ENCODE data around the gene SLC19A1.
"Not testable (repeated sequence)": the region's sequence is repeated elsewhere in the genome, so short reads cannot be mapped to it uniquely, and the experiment has no call there.

SLC19A1 gene

GRCh38 chr21:45531114-45531392 lies 11.2 kb downstream of the SLC19A1 start:
- not testable (repeated sequence) for DNase-seq
- WGBS (ENCODE audit: extremely low coverage, insufficient coverage, low lambda C conversion rate) = no CpG with 5 or more reads among the region's 17 CpGs

GRCh38 chr21:45530423-45531113 lies 11.7 kb downstream of the SLC19A1 start:
- Histone ChIP-seq H3K4me2 (ENCODE audit: low read length) (no peak overlapping the region), H3K36me3 (ENCODE audit: control insufficient read depth, insufficient read depth, low read length) (peaks cover 8% of the 10 kb centered on the region), H4K8ac (ENCODE audit: low read depth, low read length) (no peak overlapping the region), H2BK5ac (ENCODE audit: low read length) (no peak overlapping the region), H3K27ac (ENCODE audit: low read depth, low read length) (no peak overlapping the region), H2AK5ac (ENCODE audit: low read length) (no peak overlapping the region), H2BK120ac (ENCODE audit: low read depth, low read length) (no peak overlapping the region), H3K79me2 (ENCODE audit: control insufficient read depth, insufficient read depth, low read length) (no peaks in the 10 kb centered on the region), H3K79me1 (ENCODE audit: low read length) (peaks cover 3% of the 10 kb centered on the region), H2BK15ac (replicated peaks; ENCODE audit: low read depth) (no peak overlapping the region), H3K27me3 (ENCODE audit: insufficient read depth, low read length, poor library complexity) (no peaks in the 10 kb centered on the region), H3K23ac (ENCODE audit: low read length) (no peak overlapping the region), H3K4me1 (ENCODE audit: control insufficient read depth, low read depth, low read length) (no peaks in the 10 kb centered on the region), H3K56ac (ENCODE audit: low read length) (no peak overlapping the region), H3K4me3 (ENCODE audit: low read length) (no peak overlapping the region), H3K9ac (ENCODE audit: low read length) (no peak overlapping the region), H4K5ac (ENCODE audit: low read length) (no peak overlapping the region), H3K18ac (ENCODE audit: low read length) (no peak overlapping the region), H3K4ac (ENCODE audit: low read depth, low read length) (no peak overlapping the region)
- WGBS (ENCODE audit: extremely low coverage, insufficient coverage, low lambda C conversion rate) = no CpG with 5 or more reads among the region's 50 CpGs
- no peak for DNase-seq

More at GRCh38 chr21:45531114-45531392, 11.2 kb downstream of the SLC19A1 start:
- not testable (repeated sequence) for H3K9ac ChIP-seq (ENCODE audit: low read length); H4K8ac ChIP-seq (ENCODE audit: low read depth, low read length); H4K5ac ChIP-seq (ENCODE audit: low read length); H3K36me3 ChIP-seq (ENCODE audit: control insufficient read depth, insufficient read depth, low read length); H3K4me1 ChIP-seq (ENCODE audit: control insufficient read depth, low read depth, low read length); H2BK5ac ChIP-seq (ENCODE audit: low read length); H2BK120ac ChIP-seq (ENCODE audit: low read depth, low read length); H3K79me1 ChIP-seq (ENCODE audit: low read length); H3K56ac ChIP-seq (ENCODE audit: low read length); H2BK15ac ChIP-seq (replicated peaks; ENCODE audit: low read depth); H3K18ac ChIP-seq (ENCODE audit: low read length); H3K4me2 ChIP-seq (ENCODE audit: low read length); H3K4ac ChIP-seq (ENCODE audit: low read depth, low read length); H2AK5ac ChIP-seq (ENCODE audit: low read length); H3K27ac ChIP-seq (ENCODE audit: low read depth, low read length); H3K79me2 ChIP-seq (ENCODE audit: control insufficient read depth, insufficient read depth, low read length); H3K27me3 ChIP-seq (ENCODE audit: insufficient read depth, low read length, poor library complexity); H3K4me3 ChIP-seq (ENCODE audit: low read length); H3K23ac ChIP-seq (ENCODE audit: low read length)

- no peak for DNase-seq
- no peak overlapping the region for H3K4me2 ChIP-seq (ENCODE audit: low read length)
- H2AK5ac ChIP-seq (ENCODE audit: low read length) = no peak overlapping the region
- no peaks in the 10 kb centered on the region for H3K79me2 ChIP-seq (ENCODE audit: control insufficient read depth, insufficient read depth, low read length)
- no peak overlapping the region for H2BK15ac ChIP-seq (replicated peaks; ENCODE audit: low read depth)
- H3K23ac ChIP-seq (ENCODE audit: low read length) = no peak overlapping the region
- H3K4me1 ChIP-seq (ENCODE audit: control insufficient read depth, low read depth, low read length) = no peaks in the 10 kb centered on the region
- no peak overlapping the region for H3K56ac ChIP-seq (ENCODE audit: low read length)
- H3K27ac ChIP-seq (ENCODE audit: low read depth, low read length) = no peak overlapping the region
- H3K18ac ChIP-seq (ENCODE audit: low read length) = no peak overlapping the region
- H3K4ac ChIP-seq (ENCODE audit: low read depth, low read length) = no peak overlapping the region
- no peak overlapping the region for H2BK120ac ChIP-seq (ENCODE audit: low read depth, low read length)
- WGBS (ENCODE audit: extremely low coverage, insufficient coverage, low lambda C conversion rate) = no CpG with 5 or more reads among the region's 11 CpGs
- H3K36me3 ChIP-seq (ENCODE audit: control insufficient read depth, insufficient read depth, low read length) = peaks cover 8% of the 10 kb centered on the region
- H3K4me3 ChIP-seq (ENCODE audit: low read length) = no peak overlapping the region
- H3K9ac ChIP-seq (ENCODE audit: low read length) = no peak overlapping the region
- H3K79me1 ChIP-seq (ENCODE audit: low read length) = peaks cover 3% of the 10 kb centered on the region
- H3K27me3 ChIP-seq (ENCODE audit: insufficient read depth, low read length, poor library complexity) = no peaks in the 10 kb centered on the region
- no peak overlapping the region for H2BK5ac ChIP-seq (ENCODE audit: low read length)
- no peak overlapping the region for H4K8ac ChIP-seq (ENCODE audit: low read depth, low read length)
- H4K5ac ChIP-seq (ENCODE audit: low read length) = no peak overlapping the region
These were observed 12.3 kb downstream of the SLC19A1 start for GRCh38 chr21:45529785-45530422.

GRCh38 chr21:45528981-45529784 lies 13.1 kb downstream of the SLC19A1 start:
- no peaks in the 10 kb centered on the region for H3K4me1 ChIP-seq (ENCODE audit: control insufficient read depth, low read depth, low read length)
- no peak overlapping the region for H3K18ac ChIP-seq (ENCODE audit: low read length)
- peaks cover 8% of the 10 kb centered on the region for H3K36me3 ChIP-seq (ENCODE audit: control insufficient read depth, insufficient read depth, low read length)
- no CpG with 5 or more reads among the region's 20 CpGs for WGBS (ENCODE audit: extremely low coverage, insufficient coverage, low lambda C conversion rate)
- H3K9ac ChIP-seq (ENCODE audit: low read length) = no peak overlapping the region
- H3K4me3 ChIP-seq (ENCODE audit: low read length) = no peak overlapping the region
- no peak overlapping the region for H2AK5ac ChIP-seq (ENCODE audit: low read length)
- no peak overlapping the region for H3K4me2 ChIP-seq (ENCODE audit: low read length)
- H3K23ac ChIP-seq (ENCODE audit: low read length) = no peak overlapping the region
- no peak overlapping the region for H4K8ac ChIP-seq (ENCODE audit: low read depth, low read length)
- H2BK5ac ChIP-seq (ENCODE audit: low read length) = no peak overlapping the region
- no peak overlapping the region for H4K5ac ChIP-seq (ENCODE audit: low read length)
- no peaks in the 10 kb centered on the region for H3K27me3 ChIP-seq (ENCODE audit: insufficient read depth, low read length, poor library complexity)
- no peaks in the 10 kb centered on the region for H3K79me2 ChIP-seq (ENCODE audit: control insufficient read depth, insufficient read depth, low read length)
- no peak overlapping the region for H2BK120ac ChIP-seq (ENCODE audit: low read depth, low read length)
- no peak overlapping the region for H3K56ac ChIP-seq (ENCODE audit: low read length)
- H3K4ac ChIP-seq (ENCODE audit: low read depth, low read length) = no peak overlapping the region
- no peak for DNase-seq
- H2BK15ac ChIP-seq (replicated peaks; ENCODE audit: low read depth) = no peak overlapping the region
- no peak overlapping the region for H3K27ac ChIP-seq (ENCODE audit: low read depth, low read length)
- peaks cover 3% of the 10 kb centered on the region for H3K79me1 ChIP-seq (ENCODE audit: low read length)

- Histone ChIP-seq H3K4ac (ENCODE audit: low read depth, low read length) (no peak overlapping the region), H4K8ac (ENCODE audit: low read depth, low read length) (no peak overlapping the region), H3K18ac (ENCODE audit: low read length) (no peak overlapping the region), H3K79me1 (ENCODE audit: low read length) (peaks cover 3% of the 10 kb centered on the region), H2BK5ac (ENCODE audit: low read length) (no peak overlapping the region), H3K56ac (ENCODE audit: low read length) (no peak overlapping the region), H3K27me3 (ENCODE audit: insufficient read depth, low read length, poor library complexity) (no peaks in the 10 kb centered on the region), H2BK15ac (replicated peaks; ENCODE audit: low read depth) (no peak overlapping the region), H4K5ac (ENCODE audit: low read length) (no peak overlapping the region), H2BK120ac (ENCODE audit: low read depth, low read length) (no peak overlapping the region), H3K27ac (ENCODE audit: low read depth, low read length) (no peak overlapping the region), H3K4me1 (ENCODE audit: control insufficient read depth, low read depth, low read length) (no peaks in the 10 kb centered on the region), H3K36me3 (ENCODE audit: control insufficient read depth, insufficient read depth, low read length) (peaks cover 8% of the 10 kb centered on the region), H3K23ac (ENCODE audit: low read length) (no peak overlapping the region), H3K9ac (ENCODE audit: low read length) (no peak overlapping the region), H3K4me2 (ENCODE audit: low read length) (no peak overlapping the region), H2AK5ac (ENCODE audit: low read length) (no peak overlapping the region), H3K4me3 (ENCODE audit: low read length) (no peak overlapping the region), H3K79me2 (ENCODE audit: control insufficient read depth, insufficient read depth, low read length) (no peaks in the 10 kb centered on the region)
- WGBS (ENCODE audit: extremely low coverage, insufficient coverage, low lambda C conversion rate) = no CpG with 5 or more reads among the region's 18 CpGs
- DNase-seq = no peak
These were observed 14.1 kb downstream of the SLC19A1 start for GRCh38 chr21:45528028-45528705.
